ENCODE data around the gene ACBD4.

The ACBD4 gene

GRCh38 chr17:45138911-45139532 is 3.5 kb downstream of the ACBD4 start:
- no peak for DNase-seq

DNA sequence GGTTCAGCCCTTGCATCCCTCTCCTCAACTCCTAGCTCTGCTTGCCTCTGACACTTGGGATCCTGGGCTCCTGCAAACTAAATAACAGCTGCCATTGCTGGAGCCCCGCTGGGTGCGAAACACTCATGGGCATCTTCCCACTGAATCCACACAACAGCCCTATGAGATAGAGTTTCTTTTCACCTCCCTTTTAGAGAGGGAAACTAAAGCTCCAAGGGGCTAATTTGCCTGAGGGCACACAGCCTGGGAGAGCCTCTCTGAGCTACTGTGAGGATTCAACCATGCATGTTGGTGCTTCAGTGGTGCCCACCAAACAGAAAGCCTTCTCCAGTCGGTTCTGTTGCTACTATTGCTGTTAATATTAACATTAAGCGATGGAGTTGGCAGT is 4.0 kb downstream of the ACBD4 start:
- DNase-seq, result no peak

DNA sequence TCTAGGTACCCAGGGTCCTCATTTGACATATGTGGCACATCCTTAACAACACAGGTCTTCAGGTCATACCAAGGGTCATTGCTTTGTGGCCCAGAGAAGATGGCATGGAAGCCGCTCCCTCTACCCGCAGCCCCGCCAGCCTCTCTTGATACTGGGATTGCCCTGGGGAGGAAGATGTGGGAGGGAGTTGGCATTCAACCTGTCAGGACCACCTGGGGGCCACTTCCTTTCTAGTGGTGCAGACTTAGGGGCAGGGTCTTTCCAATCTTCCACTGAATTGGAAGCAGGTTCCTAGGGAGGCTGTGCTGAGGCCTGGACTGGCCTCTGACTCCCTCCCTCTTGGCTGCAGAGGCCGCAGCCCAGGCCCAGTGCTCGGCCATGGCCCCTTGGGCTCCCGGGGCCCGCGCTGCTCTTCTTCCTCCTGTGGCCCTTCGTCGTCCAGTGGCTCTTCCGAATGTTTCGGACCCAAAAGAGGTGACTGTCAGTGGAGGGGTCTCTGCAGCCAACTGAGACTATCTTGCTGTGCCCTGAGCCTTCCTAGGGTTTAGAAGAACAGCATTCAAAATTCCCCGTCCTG is 7.7 kb downstream of the ACBD4 start:
- no peak for DNase-seq

- DNase-seq, result no peak
These were observed 8.3 kb downstream of the ACBD4 start for GRCh38 chr17:45143767-45144198.

DNA sequence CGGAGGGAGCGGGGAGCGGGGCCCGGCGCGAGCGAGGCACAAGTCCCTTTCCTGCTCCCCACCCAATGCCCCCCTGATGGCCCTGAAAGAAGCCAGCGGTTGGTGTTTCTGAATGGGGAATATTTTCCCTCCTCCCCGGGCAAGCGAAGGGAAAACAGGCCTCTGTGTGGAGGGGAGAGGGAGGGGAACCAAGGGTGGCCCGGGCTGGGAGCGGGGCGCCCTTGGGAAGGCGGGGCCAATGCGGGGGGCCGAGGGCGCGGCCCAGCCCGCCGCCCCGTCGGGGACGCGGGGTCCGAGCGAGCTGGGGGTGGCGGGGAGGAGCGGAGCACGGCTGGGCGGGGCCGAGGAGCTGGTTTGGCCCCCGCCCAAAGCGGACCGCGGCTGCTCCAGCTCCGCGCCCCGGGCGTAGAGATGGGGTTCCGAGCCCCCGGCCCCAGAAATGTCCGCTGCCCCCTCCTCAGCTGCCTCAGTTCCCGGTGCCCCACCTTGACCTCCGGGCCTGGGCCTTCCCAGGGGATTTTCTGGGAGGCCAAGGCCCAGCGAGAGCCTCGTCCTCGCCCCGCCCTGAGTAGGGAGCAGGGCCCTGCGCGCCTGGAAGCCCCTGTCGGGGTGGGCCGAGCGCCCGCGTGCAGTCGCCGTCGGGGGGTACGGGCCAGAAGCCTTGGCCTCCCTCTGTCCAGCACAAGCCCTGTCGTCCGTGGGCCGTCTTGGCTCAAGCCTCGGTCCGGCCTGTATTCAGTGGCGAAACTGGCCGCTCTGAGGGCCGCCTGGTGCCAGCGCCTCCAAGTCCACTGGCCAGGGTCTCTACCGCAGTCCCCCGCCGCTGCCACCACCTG is 8.9 kb downstream of the ACBD4 start:
- no peak for DNase-seq

- no peak for DNase-seq
These were observed 9.5 kb downstream of the ACBD4 start for GRCh38 chr17:45145035-45145389.

- DNase-seq, result no peak
These were observed 10.7 kb downstream of the ACBD4 start for GRCh38 chr17:45146166-45146565.

DNA sequence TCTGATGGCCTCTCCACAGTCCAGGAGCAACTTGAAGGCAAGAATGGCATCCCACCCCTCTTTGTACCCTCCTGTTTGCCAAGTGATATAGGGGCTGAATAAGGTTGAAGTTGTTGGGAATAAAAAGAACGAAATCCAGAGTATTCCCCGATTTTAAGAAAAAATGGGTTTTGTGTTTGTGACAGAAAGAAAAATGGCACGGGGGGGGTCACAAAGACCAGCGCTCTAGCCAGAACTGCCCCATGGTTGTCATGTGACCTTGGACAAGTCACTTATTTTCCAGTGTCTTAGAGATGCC is 11.1 kb downstream of the ACBD4 start:
- no peak for DNase-seq

GRCh38 chr17:45146890-45147580 is 11.5 kb downstream of the ACBD4 start:
- peak; percentile 74 for DNase-seq

- peak; percentile 90 for DNase-seq
These were observed 12.2 kb downstream of the ACBD4 start for GRCh38 chr17:45147581-45148182.

GRCh38 chr17:45148183-45149036 is 12.9 kb downstream of the ACBD4 start, which contains the start of gene HEXIM1:
HEXIM1 (plus strand) TSS chr17:45148475; CDS start chr17:45149191, 716 bp downstream.
- DNase-seq, result peak; percentile 100

DNA sequence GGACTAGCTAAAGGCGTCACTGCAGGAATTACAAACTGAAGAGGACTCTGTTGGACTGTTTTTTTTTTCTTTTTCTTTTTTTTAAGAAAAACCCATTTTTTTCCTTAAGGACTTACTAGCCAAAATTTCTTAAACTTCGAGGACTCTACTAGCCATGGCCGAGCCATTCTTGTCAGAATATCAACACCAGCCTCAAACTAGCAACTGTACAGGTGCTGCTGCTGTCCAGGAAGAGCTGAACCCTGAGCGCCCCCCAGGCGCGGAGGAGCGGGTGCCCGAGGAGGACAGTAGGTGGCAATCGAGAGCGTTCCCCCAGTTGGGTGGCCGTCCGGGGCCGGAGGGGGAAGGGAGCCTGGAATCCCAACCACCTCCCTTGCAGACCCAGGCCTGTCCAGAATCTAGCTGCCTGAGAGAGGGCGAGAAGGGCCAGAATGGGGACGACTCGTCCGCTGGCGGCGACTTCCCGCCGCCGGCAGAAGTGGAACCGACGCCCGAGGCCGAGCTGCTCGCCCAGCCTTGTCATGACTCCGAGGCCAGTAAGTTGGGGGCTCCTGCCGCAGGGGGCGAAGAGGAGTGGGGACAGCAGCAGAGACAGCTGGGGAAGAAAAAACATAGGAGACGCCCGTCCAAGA is 13.7 kb downstream of the ACBD4 start:
- peak; percentile 48 for DNase-seq

DNA sequence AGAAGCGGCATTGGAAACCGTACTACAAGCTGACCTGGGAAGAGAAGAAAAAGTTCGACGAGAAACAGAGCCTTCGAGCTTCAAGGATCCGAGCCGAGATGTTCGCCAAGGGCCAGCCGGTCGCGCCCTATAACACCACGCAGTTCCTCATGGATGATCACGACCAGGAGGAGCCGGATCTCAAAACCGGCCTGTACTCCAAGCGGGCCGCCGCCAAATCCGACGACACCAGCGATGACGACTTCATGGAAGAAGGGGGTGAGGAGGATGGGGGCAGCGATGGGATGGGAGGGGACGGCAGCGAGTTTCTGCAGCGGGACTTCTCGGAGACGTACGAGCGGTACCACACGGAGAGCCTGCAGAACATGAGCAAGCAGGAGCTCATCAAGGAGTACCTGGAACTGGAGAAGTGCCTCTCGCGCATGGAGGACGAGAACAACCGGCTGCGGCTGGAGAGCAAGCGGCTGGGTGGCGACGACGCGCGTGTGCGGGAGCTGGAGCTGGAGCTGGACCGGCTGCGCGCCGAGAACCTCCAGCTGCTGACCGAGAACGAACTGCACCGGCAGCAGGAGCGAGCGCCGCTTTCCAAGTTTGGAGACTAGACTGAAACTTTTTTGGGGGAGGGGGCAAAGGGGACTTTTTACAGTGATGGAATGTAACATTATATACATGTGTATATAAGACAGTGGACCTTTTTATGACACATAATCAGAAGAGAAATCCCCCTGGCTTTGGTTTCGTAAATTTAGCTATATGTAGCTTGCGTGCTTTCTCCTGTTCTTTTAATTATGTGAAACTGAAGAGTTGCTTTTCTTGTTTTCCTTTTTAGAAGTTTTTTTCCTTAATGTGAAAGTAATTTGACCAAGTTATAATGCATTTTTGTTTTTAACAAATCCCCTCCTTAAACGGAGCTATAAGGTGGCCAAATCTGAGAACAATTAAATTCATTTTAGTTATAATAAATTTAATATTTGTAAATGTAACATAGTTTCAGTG is 14.5 kb downstream of the ACBD4 start:
- DNase-seq, result peak; percentile 42

- DNase-seq, result no peak
These were observed 15.7 kb downstream of the ACBD4 start for GRCh38 chr17:45150911-45151809.

DNA sequence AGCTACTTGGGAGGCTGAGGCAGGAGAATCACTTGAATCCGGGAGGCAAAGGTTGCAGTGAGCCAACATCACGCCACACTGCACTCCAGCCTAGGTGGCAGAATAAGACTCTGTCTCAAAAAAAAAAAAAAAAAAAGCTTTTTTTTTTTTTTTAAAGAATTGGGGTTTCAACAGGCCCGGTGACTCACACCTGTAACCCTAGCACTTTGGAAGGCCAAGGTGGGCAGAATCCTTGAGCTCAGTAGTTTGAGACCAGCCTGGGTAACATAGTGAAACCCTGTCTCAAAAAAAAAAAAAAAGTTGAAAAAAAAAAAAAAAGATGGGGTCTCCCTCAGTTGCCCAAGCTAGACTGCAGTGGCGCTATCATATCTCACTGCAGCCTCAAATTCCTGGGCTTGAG is 19.5 kb downstream of the ACBD4 start:
- no peak for DNase-seq

DNA sequence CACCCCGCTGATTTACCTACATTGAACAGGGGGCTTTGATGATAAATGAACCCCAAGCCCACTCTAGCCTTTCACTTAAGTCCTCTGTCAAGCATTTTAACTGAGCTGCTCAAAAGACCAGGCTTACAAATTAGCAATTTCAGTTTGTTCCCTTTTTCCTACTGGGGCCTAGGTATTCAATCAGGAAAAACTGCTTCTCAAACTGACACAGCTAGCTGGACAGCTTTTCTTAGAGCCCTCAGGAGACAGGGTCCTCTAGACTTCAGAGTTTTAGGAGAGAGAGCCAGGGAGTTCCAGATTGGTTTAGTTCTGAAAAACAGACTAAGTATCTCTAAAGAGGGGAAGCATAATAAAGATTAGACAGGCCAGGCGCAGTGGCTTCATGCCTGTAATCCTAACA is 20.0 kb downstream of the ACBD4 start:
- DNase-seq, result no peak

GRCh38 chr17:45156242-45156641 is 20.8 kb downstream of the ACBD4 start:
- no peak for DNase-seq

DNA sequence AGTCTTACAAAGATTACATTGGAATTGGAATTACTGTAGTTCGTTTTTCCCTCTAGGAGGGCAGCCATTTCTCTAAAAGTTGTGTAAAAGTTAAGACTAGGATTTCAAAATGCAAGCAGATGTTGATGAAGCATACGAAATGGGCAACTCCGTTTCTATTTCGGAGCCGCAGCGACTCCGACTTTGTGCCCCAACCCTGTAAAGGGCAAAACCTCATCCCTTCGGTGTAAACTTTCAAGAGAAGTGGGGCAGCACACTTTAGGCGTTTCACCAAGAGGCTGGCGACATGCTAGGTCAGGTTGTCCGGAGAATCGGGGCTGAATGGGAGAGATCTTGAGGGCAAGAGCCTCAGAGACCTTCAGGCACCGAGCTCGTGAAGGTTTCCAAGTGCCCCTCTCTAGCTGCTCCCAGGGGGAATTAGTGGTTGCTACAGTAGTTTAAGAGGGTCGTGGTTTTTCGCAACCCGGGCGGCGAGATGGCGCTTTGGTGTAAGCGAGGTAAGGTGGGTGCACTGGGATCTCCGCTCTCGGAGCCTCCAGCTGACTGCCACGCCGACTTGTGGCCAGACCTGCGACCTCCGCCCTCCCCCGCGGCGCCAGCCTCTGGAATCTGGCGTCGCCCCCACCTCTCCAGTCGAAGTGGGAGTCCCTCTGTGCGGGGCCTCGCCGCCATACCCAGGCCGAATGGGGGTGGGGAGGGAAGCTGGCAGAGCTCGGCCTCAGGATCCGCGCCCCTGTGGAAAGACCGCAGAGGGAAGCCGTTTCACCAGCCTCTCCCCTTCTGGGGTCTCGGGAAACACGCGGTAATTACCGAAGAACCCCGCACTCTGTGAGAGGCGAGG is 25.2 kb downstream of the ACBD4 start:
- DNase-seq, result peak; percentile 41
